ENCODE results near the gene SLC26A2. TPM values are rescaled to one million over a fixed set of nuclear protein-coding genes. Genes with fewer than 3 reads are reported as not detected.

The SLC26A2 gene
- total and polyA plus RNA-seq, 10 of the 15 experiments (the other 5 are each of a cell fraction or from before 2014, with no cell fraction given), result 1.7 to 6.4 (median 4.2) TPM

DNA sequence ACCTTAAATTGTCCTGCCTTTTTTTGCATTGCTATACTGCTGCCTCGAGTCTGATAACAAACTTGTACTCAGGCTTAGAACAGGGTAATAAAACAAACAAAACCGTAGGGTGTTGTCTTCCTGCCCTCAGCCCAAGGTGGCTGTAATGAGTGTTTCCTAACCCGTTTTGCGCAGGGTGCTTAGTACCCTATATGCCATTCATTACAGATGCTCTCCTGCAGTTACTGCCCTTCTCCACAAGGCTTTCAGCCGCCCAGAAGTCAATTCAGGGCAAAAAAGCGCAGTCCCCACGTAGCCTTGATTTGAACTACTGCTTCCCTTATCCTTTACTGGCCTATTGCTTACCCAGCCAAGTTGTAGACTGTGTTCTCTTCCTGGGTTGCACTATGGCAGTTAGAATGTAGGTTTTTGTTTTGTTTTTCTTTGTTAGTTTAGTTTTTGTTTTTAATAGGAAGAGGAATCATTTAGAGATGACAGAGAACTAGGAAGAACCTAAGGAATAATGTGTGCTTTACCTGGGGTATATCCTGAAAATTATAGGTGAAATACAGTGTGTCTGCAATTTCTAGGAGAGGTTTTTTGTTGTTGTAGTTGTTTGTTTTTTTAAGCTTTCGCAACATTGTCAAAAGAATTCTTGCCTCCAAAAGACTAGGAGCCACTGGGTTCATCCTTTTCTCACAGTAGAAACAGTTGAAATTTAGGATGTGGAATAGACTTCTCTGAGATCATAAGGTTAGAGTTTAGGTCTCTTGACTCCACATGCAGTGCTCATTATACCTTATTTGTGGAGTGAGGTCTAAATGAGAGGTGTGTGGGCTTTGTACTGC lies 41.3 kb downstream of the SLC26A2 start:
- peak overlapping the region; percentile 92 for H3K27ac ChIP-seq (ENCODE audit: control insufficient read depth, insufficient read depth)
- no peaks in the 10 kb centered on the region for H3K9me3 ChIP-seq (replicated peaks; ENCODE audit: control insufficient read depth, insufficient read depth, low read length)
- 0 out of 2 replicates have a peak, but pooled peaks cover 3% of the 10 kb centered on the region for H3K4me1 ChIP-seq (ENCODE audit: control insufficient read depth, insufficient read depth, low read length)
- intact Hi-C loops (cut with micrococcal nuclease; ENCODE audit: unreplicated experiment) (loop anchor here (2.0 kb wide), 1 partner anchor 41 kb away; the partner anchor contains the start of gene SLC26A2), in situ Hi-C loops (cut with MboI) (no loop called here)
- CTCF ChIA-PET, result interaction anchor here (0.6 to 1.1 kb wide), 4 partner anchors 44 to 168 kb away, joined by 3 to 4 read pairs (median 3); no protein-coding TSS in a partner anchor
- no peaks in the 10 kb centered on the region for H3K27me3 ChIP-seq (replicated peaks in 1 of 2; ENCODE audit: control insufficient read depth in 2 of 2, insufficient read depth in 2 of 2, low read length in 1 of 2)
- peak overlapping the region; percentile 81 for H3K4me2 ChIP-seq (ENCODE audit: control insufficient read depth, insufficient read depth)
- peak; percentile 62 for FAIRE-seq
- SMC1A ChIA-PET (ENCODE audit: uncharacterized antibody, unreplicated experiment), result interaction anchor here (0.9 to 1.5 kb wide), 2 partner anchors 11 to 14 kb away, joined by 3 to 7 read pairs; no protein-coding TSS in a partner anchor
- no peaks in the 10 kb centered on the region for H4K20me1 ChIP-seq (ENCODE audit: control insufficient read depth, insufficient read depth)
- DNase-seq (ENCODE audit: low read depth, low spot score), result peak; percentile 56
- BruUV-seq (replicated peaks), result TSS peak; percentile 59
- H3K36me3 ChIP-seq (ENCODE audit: control insufficient read depth in 2 of 2, insufficient read depth in 2 of 2, low read length in 1 of 2), result peaks cover 1 to 14% of the 10 kb centered on the region in 2 experiments; a peak in 1 of 4 replicates
- RAD21 ChIA-PET (ENCODE audit: unreplicated experiment), result interaction anchor here (1.0 to 1.1 kb wide), 2 partner anchors 8 to 33 kb away, joined by 3 read pairs; no protein-coding TSS in a partner anchor
- H2AFZ ChIP-seq (ENCODE audit: control insufficient read depth, low read depth, low read length), result no peak overlapping the region
- WGBS (ENCODE audit: insufficient coverage, insufficient replicate concordance, low lambda C conversion rate, missing lambda C conversion rate), result 15% methylated on average over 8 of the region's 8 CpGs
- peak; percentile 79 for ATAC-seq
- peak overlapping the region; percentile 98 for H3K4me3 ChIP-seq
- peaks cover 54% of the 10 kb centered on the region for H3K79me2 ChIP-seq (ENCODE audit: control insufficient read depth, insufficient read depth, low read length)
- POLR2A ChIA-PET, result no interaction called here
- peak overlapping the region; percentile 96 for H3K9ac ChIP-seq (ENCODE audit: control insufficient read depth, insufficient read depth, low read length)
- 0 out of 2 replicates have a peak, but pooled peaks have one; percentile 24 for TF ChIP-seq WRNIP1 (IDR thresholded peaks at IDR 0.05; ENCODE audit: borderline replicate concordance, low read depth, low read length)
- 0 out of 4 replicates have a peak, but pooled peaks of 1 of the 2 experiments have one; percentile 33 for TF ChIP-seq EP300 (IDR thresholded peaks at IDR 0.05; ENCODE audit: borderline replicate concordance in 1 of 2, control insufficient read depth in 1 of 2, low read depth in 2 of 2, low read length in 2 of 2)
- no peak for TF ChIP-seq HSF1 (IDR thresholded peaks at IDR 0.05; ENCODE audit: low read depth, low read length)
- TF ChIP-seq RAD21 (IDR thresholded peaks at IDR 0.05; ENCODE audit: insufficient read depth, low read depth, low read length), result peak; percentile 33; the same call in 1 of the 2 replicates
- TF ChIP-seq MLLT1 (IDR thresholded peaks at IDR 0.05), result no peak
- no peak for TF ChIP-seq JUND (IDR thresholded peaks at IDR 0.05; ENCODE audit: low read depth, low read length)
- TF ChIP-seq IRF4 (IDR thresholded peaks at IDR 0.05; ENCODE audit: low read depth, low read length), result no peak
- 0 out of 2 replicates have a peak, but pooled peaks have one; percentile 25 for TF ChIP-seq HDGF (IDR thresholded peaks at IDR 0.05)
- TF ChIP-seq KDM1A (IDR thresholded peaks at IDR 0.05; ENCODE audit: borderline replicate concordance), result no peak
- no peak for TF ChIP-seq CHD2 (IDR thresholded peaks at IDR 0.05; ENCODE audit: borderline replicate concordance, low read depth, low read length)
- 0 out of 2 replicates have a peak, but pooled peaks have one; percentile 43 for TF ChIP-seq SMARCA5 (IDR thresholded peaks at IDR 0.05)
- TF ChIP-seq KAT2A (conservative IDR thresholded peaks at IDR 0.05; ENCODE audit: control insufficient read depth, low read depth, low read length), result no peak
- no peak for TF ChIP-seq ZSCAN29 (IDR thresholded peaks at IDR 0.05)
- TF ChIP-seq, protein P1, sequence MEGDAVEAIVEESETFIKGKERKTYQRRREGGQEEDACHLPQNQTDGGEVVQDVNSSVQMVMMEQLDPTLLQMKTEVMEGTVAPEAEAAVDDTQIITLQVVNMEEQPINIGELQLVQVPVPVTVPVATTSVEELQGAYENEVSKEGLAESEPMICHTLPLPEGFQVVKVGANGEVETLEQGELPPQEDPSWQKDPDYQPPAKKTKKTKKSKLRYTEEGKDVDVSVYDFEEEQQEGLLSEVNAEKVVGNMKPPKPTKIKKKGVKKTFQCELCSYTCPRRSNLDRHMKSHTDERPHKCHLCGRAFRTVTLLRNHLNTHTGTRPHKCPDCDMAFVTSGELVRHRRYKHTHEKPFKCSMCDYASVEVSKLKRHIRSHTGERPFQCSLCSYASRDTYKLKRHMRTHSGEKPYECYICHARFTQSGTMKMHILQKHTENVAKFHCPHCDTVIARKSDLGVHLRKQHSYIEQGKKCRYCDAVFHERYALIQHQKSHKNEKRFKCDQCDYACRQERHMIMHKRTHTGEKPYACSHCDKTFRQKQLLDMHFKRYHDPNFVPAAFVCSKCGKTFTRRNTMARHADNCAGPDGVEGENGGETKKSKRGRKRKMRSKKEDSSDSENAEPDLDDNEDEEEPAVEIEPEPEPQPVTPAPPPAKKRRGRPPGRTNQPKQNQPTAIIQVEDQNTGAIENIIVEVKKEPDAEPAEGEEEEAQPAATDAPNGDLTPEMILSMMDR (IDR thresholded peaks at IDR 0.05 in 2 of 3, conservative IDR thresholded peaks at IDR 0.05 in 1 of 3; ENCODE audit: control insufficient read depth in 2 of 3, extremely low read depth in 1 of 3, insufficient read depth in 1 of 3, low read depth in 3 of 3, low read length in 3 of 3), result peak; percentile 49 to 69 (median 68)
- no peak for TF ChIP-seq BMI1 (IDR thresholded peaks at IDR 0.05; ENCODE audit: borderline replicate concordance)
- no peak for TF ChIP-seq TAF1 (IDR thresholded peaks at IDR 0.05; ENCODE audit: borderline replicate concordance, low read depth, low read length)
